Activated CD4-positive, alpha-beta T cell treated with anti-CD3 and anti-CD28 coated beads, Interleukin-2, amount 10 ng/mL, durations not matched to agents 24 days and 14 days (primary cell): ENCODE measurements around the gene CXCL13. TPM values are rescaled to one million over a fixed set of nuclear protein-coding genes. Genes with fewer than 3 reads are reported as not detected.
"Not testable (repeated sequence)": the region's sequence is repeated elsewhere in the genome, so short reads cannot be mapped to it uniquely, and the experiment has no call there.

Experiments
- DNase-seq: peaks from one replicate; pipeline ENCODE4 v3.0.0; 2022
- H3K27ac Mint-ChIP-seq: one replicate; pipeline ENCODE4 v1.8.0; 2022; ENCODE audit warnings: mild to moderate bottlenecking, mixed read lengths
- H3K27me3 Mint-ChIP-seq: one replicate; pipeline ENCODE4 v1.8.0; 2022; ENCODE audit warnings: mixed read lengths
- H3K36me3 Mint-ChIP-seq: one replicate; pipeline ENCODE4 v1.8.0; 2022; ENCODE audit warnings: low read depth, mild to moderate bottlenecking, mixed read lengths
- H3K4me1 Mint-ChIP-seq: one replicate; pipeline ENCODE4 v1.8.0; 2021; ENCODE audit warnings: mixed read lengths
- H3K4me3 Mint-ChIP-seq: one replicate; pipeline ENCODE4 v1.8.0; 2022; ENCODE audit warnings: mild to moderate bottlenecking, moderate library complexity, mixed read lengths
- H3K9me3 Mint-ChIP-seq: one replicate; pipeline ENCODE4 v1.8.0; 2021; ENCODE audit warnings: mixed read lengths
- intact Hi-C: fragments of 100-400 bp; cut with micrococcal nuclease; formaldehyde crosslinking; loops from one replicate; pipeline ENCODE4 v1.15.1; 2023
- total RNA-seq: library from RNA; stranded (reverse); gene quantifications from 2 replicates; pipeline ENCODE4 v1.2.3, GENCODE V29; 2022

The CXCL13 gene, protein sequence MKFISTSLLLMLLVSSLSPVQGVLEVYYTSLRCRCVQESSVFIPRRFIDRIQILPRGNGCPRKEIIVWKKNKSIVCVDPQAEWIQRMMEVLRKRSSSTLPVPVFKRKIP
- total RNA-seq = 25.5 and 25.7 TPM in 2 replicates

DNA sequence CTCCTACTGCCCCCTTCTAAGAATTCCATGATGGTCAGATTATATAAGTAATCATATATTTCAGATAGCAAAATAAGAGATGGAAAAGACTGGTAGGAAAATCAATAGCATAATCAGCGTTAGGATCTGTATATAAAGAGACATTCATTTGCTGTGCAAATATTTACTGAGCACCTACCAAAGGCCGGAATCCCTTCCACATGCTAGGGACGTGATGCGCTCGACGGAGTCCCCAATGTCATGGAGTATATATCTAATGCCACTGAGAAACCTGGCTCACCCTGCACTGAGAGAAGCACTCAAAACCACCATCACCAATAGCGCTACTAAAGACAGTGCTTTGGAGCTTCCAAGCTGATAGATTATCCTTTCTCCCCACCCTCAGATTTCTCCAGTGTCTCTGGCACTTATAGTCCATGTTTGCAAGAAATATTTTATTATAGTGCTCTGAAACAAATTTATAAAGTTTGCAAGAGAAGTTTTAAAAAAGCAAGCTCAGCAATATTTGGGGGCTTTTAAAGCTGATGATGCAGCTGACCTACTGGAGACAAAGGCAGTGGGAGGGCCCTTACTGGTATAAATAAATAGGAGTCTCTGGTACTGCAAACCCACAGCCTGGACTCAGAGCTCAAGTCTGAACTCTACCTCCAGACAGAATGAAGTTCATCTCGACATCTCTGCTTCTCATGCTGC is at the start of gene CXCL13:
Gene CXCL13 (plus strand): TSS at position 611 of the 693 bp plus-strand sequence. CDS start 46 bp downstream, at position 657.
- no peak for DNase-seq
- Mint-ChIP-seq H3K27me3 (peaks cover 2% of the 10 kb centered on the region), H3K9me3 (no peaks in the 10 kb centered on the region), H3K4me1 (peaks cover 18% of the 10 kb centered on the region), H3K27ac (no peak within 1 kb of the TSS), H3K36me3 (no peaks in the 10 kb centered on the region), H3K4me3 (no peak within 1 kb of the TSS)
- intact Hi-C loops = no loop called here

DNA sequence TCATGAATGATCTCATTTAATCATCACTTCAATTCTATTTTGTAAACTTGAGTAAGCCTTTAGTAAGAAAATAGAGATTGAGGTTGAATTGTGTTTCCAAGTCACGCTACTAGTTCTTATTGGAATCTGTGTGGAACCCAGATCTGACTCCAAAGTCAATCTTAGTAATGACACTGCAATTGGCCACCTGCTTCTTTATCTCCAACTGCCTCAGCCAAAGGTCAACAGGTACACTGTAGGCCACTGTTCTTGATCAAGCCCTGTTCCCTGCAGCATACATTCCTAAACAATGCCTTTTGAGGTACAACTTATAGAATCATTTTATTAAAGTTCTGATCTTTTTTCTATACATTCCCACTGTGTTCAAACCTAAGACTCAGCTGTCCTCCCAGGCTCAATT is 45.5 kb upstream of the CXCL13 start:
- Mint-ChIP-seq H3K27ac (no peak overlapping the region), H3K9me3 (peaks cover 7% of the 10 kb centered on the region), H3K4me3 (no peak overlapping the region), H3K4me1 (no peaks in the 10 kb centered on the region), H3K27me3 (no peaks in the 10 kb centered on the region), H3K36me3 (no peaks in the 10 kb centered on the region)
- intact Hi-C loops = no loop called here
- DNase-seq = no peak

DNA sequence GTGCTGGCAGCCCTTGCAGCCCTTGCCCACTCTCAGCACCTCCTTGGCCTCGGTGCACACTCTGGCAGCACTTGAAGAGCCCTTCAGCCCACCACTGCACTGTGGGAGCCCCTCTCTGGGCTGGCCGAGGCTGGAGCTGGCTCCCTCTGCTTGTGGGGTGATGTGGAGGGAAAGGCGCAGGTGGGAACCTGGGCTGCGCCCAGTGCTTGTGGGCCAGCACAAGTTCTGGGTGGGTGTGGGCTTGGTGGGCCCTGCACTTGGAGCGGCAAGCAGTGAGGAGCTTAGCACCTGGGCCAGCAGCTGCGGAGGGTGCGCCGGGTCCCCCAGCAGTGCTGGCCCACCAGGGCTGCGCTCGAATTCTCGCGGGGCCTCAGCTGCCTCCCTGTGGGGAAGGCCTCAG is 43.9 kb upstream of the CXCL13 start:
- H3K4me3 Mint-ChIP-seq, H3K9me3 Mint-ChIP-seq, H3K36me3 Mint-ChIP-seq, H3K27me3 Mint-ChIP-seq, intact Hi-C loops, DNase-seq, H3K4me1 Mint-ChIP-seq, H3K27ac Mint-ChIP-seq: not testable (repeated sequence)

DNA sequence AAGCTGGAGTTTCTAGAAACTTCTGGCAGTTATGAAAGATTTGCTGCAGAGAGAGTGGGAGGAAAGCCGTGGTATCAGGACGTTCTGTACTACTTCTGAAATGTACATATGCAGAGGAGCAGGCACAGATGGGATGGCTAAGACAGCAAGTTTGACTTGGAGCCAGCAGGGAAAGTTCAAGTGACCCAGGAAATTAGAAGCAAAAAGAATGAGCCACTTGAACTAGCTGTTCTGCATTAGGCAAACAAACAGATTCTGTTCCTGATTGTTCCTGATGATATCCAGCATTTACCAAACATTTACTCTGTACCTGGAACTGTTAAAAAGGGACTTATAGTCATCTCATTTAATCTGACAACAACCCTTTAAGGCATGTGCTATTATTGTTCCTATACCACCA is 41.4 kb upstream of the CXCL13 start:
- no peaks in the 10 kb centered on the region for H3K36me3 Mint-ChIP-seq
- no peaks in the 10 kb centered on the region for H3K4me1 Mint-ChIP-seq
- H3K9me3 Mint-ChIP-seq = peaks cover 17% of the 10 kb centered on the region
- H3K4me3 Mint-ChIP-seq = no peak overlapping the region
- intact Hi-C loops = no loop called here
- no peak for DNase-seq
- peaks cover 2% of the 10 kb centered on the region for H3K27me3 Mint-ChIP-seq
- no peak overlapping the region for H3K27ac Mint-ChIP-seq

DNA sequence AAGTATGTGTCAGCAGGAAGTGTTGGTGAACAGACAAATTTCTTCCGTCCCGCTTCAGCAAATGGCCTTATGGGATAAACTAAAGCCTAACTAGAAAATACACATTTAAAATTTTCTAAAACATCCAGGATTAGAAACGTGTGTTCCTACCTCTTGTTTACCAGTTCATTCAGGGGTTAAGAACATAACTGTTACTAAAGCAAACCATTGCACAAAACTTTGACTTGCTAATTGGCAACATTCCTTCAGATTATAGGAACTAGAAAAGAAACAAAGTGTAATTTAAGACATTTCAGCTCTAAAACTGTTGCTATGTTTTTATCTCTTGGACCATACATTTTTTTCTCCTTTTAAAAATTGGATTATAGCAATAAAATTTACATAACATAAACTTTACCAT is 39.5 kb upstream of the CXCL13 start:
- H3K36me3 Mint-ChIP-seq = no peaks in the 10 kb centered on the region

DNA sequence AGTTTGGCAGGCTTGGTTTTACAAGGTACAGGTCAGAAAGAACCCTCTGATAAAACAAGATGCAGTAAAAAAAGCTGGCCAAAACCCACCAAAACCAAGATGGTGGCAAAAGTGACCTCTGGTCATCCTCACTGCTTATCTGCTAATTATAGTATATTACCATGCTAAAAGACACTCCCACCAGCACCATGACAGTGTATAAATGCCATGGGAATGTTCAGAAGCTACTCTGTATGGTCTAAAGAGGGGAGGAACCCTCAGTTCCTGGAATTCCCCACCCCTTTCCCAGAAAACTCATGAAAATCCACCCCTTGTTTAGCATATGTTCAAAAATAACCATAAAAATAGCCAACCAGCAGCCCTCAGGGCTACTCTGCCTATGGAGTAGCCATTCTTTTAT is 38.1 kb upstream of the CXCL13 start:
- H3K27me3 Mint-ChIP-seq = peaks cover 4% of the 10 kb centered on the region
- H3K4me3 Mint-ChIP-seq = no peak overlapping the region
- no peak overlapping the region for H3K27ac Mint-ChIP-seq
- H3K4me1 Mint-ChIP-seq = no peaks in the 10 kb centered on the region
- intact Hi-C loops = no loop called here
- DNase-seq = no peak
- no peaks in the 10 kb centered on the region for H3K36me3 Mint-ChIP-seq
- H3K9me3 Mint-ChIP-seq = peaks cover 38% of the 10 kb centered on the region

More for the DNA sequence above, 39.5 kb upstream of the CXCL13 start:
- Mint-ChIP-seq H3K27ac (no peak overlapping the region), H3K9me3 (peaks cover 28% of the 10 kb centered on the region), H3K4me3 (no peak overlapping the region), H3K4me1 (no peaks in the 10 kb centered on the region), H3K27me3 (peaks cover 4% of the 10 kb centered on the region)
- no peak for DNase-seq
- intact Hi-C loops = no loop called here

DNA sequence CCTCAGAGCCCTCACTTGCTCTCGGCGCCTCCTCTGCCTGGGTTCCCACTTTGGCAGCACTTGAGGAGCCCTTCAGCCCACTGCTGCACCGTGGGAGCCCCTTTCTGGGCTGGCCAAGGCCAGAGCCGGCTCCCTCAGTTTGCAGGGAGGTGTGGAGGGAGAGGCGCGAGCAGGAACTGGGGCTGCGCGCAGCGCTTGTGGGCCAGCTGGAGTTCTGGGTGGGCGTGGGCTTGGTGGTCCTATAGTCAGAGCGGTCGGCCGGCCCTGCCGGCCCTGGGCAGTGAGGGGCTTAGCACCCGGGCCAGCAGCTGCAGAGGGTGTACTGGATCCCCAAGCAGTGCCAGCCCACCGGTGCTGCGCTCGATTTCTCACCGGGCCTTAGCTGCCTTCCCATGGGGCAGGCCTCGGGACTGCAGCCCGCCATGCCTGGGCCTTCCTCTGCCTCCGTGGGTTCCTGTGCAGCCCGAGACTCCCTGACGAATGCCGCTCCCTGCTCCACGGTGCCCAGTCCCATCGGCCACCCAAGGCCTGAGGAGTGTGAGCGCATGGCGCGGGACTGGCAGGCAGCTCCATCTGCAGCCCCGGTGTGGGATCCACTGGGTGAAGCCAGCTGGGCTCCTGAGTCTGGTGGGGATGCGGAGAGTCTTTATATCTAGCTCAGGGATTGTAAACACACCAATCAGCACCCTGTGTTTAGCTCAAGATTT is 35.0 kb upstream of the CXCL13 start:
- H3K9me3 Mint-ChIP-seq = peaks cover 43% of the 10 kb centered on the region
- DNase-seq, H3K27me3 Mint-ChIP-seq, H3K27ac Mint-ChIP-seq, intact Hi-C loops, H3K4me3 Mint-ChIP-seq, H3K4me1 Mint-ChIP-seq, H3K36me3 Mint-ChIP-seq: not testable (repeated sequence)

DNA sequence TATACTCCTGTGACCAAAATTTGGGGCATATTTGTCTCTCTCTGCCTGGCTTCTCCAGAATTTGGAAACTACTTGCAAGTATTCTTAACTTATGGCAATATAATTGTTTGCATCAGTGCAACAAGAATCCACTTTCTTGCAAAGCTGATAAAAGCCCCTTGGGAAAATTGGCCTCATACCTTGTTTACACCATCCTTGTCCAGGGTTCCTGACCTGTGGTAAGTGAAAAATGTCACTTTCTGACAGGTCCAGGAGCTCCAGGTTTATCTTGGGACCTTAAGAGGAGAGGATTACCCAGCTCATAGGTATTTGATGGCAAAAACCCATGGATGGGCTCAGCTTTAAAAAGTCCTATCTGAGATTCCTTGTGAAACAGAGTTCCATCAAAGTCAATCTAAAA is 29.3 kb upstream of the CXCL13 start:
- intact Hi-C loops = no loop called here
- Mint-ChIP-seq H3K4me1 (peaks cover 15% of the 10 kb centered on the region), H3K27ac (no peak overlapping the region), H3K36me3 (peaks cover 3% of the 10 kb centered on the region), H3K4me3 (no peak overlapping the region), H3K9me3 (peaks cover 13% of the 10 kb centered on the region), H3K27me3 (no peaks in the 10 kb centered on the region)
- no peak for DNase-seq

DNA sequence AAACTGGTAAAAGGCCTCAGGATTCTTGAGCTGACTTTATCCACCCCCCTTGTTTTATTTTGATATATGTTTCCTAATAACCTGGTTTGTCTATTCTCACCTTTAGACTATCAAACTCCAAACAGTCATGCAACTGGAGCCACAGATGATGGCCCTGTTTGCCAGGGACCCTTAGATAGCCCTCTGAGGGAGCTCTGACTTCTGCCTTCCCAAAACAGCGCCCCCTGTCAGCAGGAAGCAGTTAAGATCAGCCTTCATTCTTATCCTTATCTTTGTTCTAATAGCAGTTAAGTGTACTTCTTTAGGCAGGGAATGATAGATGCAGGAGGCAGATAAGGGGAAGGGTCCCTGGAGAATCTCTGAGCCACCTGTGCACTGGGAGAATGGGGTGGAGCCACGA is 27.5 kb upstream of the CXCL13 start:
- Mint-ChIP-seq H3K9me3 (no peaks in the 10 kb centered on the region), H3K4me1 (peaks cover 26% of the 10 kb centered on the region), H3K4me3 (no peak overlapping the region), H3K27ac (no peak overlapping the region), H3K27me3 (no peaks in the 10 kb centered on the region), H3K36me3 (peaks cover 4% of the 10 kb centered on the region)
- intact Hi-C loops = no loop called here
- no peak for DNase-seq

DNA sequence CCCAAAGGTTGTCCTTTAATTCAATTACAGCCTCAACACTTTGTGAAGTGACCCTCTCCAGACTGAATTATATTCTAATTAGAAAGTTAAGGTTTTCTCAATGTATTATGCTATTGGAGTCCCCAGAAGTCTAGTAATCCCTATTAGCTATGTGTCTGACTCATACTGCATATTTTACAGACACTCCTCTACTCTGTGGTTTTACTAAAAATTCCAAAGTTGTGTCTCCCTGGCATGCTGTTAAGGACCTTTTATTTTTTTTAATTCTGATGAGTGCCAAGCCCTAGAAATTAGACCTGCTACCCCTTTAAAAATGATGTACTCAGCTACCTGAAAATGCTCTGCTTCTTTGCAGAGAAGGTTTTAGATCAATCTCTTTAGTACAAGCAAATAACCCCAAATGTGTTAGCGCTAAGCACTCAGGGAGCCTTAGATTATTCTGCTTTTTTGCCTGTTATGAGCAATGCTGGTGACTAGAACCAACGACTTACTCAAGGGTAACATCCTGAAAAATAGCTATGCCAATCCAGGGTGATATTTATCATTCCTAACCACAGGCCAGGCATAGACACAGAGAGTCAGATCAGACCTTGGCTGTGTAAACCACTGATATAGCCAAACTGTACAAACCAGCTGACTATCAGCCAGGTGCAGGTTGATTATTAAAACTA is 26.1 kb upstream of the CXCL13 start:
- Mint-ChIP-seq H3K27ac (peak overlapping the region; percentile 31), H3K9me3 (peaks cover 10% of the 10 kb centered on the region), H3K27me3 (no peaks in the 10 kb centered on the region), H3K4me1 (peaks cover 35% of the 10 kb centered on the region), H3K4me3 (no peak overlapping the region), H3K36me3 (peaks cover 4% of the 10 kb centered on the region)
- no peak for DNase-seq
- intact Hi-C loops = loop anchor here (2.0 kb wide), 2 partner anchors 15 to 549 kb away; no protein-coding TSS in a partner anchor

DNA sequence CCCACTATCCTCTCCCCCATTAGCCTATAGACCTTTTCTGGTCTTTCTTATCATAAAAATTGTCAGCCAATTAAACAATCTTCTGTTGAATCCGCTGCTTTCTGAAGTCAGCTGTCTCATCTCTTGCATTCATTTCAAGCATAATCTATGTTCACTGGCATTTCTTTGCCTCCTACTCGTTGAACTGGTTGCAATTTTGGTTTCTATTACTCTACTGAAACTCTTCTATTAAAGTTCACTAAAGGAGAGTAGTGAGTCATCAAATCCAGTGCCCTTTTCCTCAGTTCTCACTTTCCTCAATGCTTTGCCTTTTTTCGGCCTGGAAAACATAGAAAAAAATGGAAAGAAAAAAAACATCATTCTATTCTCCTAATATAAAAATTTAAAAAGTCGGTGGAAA is 23.9 kb upstream of the CXCL13 start:
- no peak for DNase-seq
- peak overlapping the region; percentile 88 for H3K27ac Mint-ChIP-seq
- peak overlapping the region; percentile 66 for H3K4me3 Mint-ChIP-seq
- intact Hi-C loops = loop anchor here (1.0 to 2.0 kb wide), 5 partner anchors 8 to 551 kb away; no protein-coding TSS in a partner anchor
- peaks cover 11% of the 10 kb centered on the region for H3K9me3 Mint-ChIP-seq
- H3K36me3 Mint-ChIP-seq = peaks cover 3% of the 10 kb centered on the region
- peaks cover 44% of the 10 kb centered on the region for H3K4me1 Mint-ChIP-seq
- no peaks in the 10 kb centered on the region for H3K27me3 Mint-ChIP-seq

DNA sequence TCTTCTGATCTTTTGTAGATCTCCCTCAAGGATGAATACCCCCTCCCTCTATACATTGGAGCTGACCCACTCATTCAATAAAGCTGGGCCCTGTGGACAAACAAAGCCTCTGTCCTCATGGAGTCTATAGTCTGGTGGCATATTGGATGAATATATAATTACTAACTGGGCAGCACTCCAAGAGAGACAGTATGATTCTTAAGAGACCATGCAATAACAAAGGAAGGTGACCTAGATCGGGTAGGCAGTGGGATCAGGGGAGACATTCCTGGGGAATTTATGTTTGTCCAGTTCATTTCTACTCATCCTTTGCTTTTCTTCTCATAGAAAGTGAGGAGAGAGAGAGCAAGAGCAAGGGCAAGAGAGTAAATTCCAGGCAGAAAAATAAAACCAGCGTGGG is 23.5 kb upstream of the CXCL13 start:
- no peaks in the 10 kb centered on the region for H3K27me3 Mint-ChIP-seq
- peaks cover 11% of the 10 kb centered on the region for H3K9me3 Mint-ChIP-seq
- no peak for DNase-seq
- no peak overlapping the region for H3K4me3 Mint-ChIP-seq
- peaks cover 3% of the 10 kb centered on the region for H3K36me3 Mint-ChIP-seq
- intact Hi-C loops = no loop called here
- peaks cover 47% of the 10 kb centered on the region for H3K4me1 Mint-ChIP-seq
- H3K27ac Mint-ChIP-seq = peak overlapping the region; percentile 68

DNA sequence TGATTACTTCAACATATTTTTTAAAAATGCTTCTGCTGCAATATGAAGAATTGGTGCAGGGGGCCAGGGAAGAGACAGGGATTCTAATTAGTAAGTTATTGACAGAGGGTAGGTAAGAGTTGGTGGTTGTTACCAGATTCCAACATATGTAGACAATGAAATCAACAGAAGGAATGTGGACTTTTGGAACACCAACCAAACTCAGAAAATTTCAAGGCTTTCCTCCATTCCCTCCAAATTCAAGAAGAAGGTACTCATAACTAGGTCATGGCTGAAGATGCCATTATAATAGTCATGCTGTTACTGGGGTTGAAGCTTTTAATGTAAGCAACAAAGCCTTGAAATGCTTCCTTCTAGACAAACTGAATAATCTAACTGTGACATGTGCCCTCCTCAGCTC is 22.9 kb upstream of the CXCL13 start:
- peaks cover 52% of the 10 kb centered on the region for H3K4me1 Mint-ChIP-seq
- H3K36me3 Mint-ChIP-seq = peaks cover 3% of the 10 kb centered on the region
- H3K27me3 Mint-ChIP-seq = no peaks in the 10 kb centered on the region
- no peak overlapping the region for H3K4me3 Mint-ChIP-seq
- H3K27ac Mint-ChIP-seq = peak overlapping the region; percentile 68
- H3K9me3 Mint-ChIP-seq = peaks cover 11% of the 10 kb centered on the region
- intact Hi-C loops = no loop called here
- no peak for DNase-seq

DNA sequence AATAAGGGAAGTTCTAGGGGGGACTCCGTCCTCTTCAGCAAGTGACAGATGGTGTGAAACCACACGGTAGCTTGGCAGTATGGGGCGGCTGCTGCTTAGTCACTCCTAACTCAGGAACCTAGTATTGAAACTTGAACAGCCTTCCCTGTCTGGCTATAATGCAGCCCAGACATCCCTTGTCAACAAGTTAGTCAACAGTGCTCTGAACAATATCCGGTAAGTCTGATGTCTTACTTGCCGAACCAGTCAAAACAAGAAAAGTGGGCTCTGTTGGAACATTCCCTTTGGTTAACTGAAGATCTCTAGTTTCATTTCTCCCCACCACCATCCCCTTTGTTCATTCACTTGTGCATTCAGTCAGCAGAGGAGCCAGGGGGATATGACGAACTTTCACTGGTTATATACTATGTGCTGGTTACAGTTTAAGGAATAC is 18.7 kb upstream of the CXCL13 start:
- Mint-ChIP-seq H3K4me1 (peaks cover 56% of the 10 kb centered on the region), H3K9me3 (peaks cover 11% of the 10 kb centered on the region), H3K27ac (peak overlapping the region; percentile 92), H3K4me3 (peak overlapping the region; percentile 73), H3K27me3 (no peaks in the 10 kb centered on the region), H3K36me3 (peaks cover 4% of the 10 kb centered on the region)
- intact Hi-C loops = loop anchor here (1.0 to 5.0 kb wide), 12 partner anchors 8 to 1375 kb away; partner anchors contain the start of genes MRPL1 and SCARB2
- DNase-seq = peak; percentile 89
